T-helper 2 cell (primary cell): Measurements from ENCODE around the gene RFX8.
"Not testable (repeated sequence)": the region's sequence is repeated elsewhere in the genome, so short reads cannot be mapped to it uniquely, and the experiment has no call there.

Experiments used
- DNase-seq, 5 experiments: peaks; one replicate each; pipeline versions ENCODE4 v3.0.0 to v3.0.0-alpha.2; 2012 to 2022

The RFX8 gene

DNA sequence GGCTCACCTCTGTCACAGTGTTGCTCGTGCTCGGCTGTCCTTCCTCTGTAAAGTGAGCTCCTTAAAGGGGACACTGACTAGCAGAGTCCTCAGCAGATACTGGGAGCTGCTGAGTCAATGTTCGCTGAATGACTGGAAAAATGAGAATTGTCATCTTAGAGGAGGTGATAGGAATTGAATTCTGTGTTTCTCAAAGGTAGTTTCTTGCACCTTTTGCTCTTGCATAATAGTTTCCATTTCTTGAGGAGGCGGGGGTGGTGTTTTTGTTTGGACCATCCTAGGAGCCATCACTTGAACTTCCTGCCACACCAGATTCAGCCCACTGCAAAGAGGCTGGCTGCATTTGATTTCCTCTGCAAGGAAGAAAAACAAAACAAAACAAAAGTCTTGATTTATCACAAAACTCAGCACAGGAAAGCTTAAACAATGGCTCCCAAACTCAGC, 11.4 kb upstream of the RFX8 start:
- peak in 1 of 5 experiments; percentile 23 for DNase-seq

DNA sequence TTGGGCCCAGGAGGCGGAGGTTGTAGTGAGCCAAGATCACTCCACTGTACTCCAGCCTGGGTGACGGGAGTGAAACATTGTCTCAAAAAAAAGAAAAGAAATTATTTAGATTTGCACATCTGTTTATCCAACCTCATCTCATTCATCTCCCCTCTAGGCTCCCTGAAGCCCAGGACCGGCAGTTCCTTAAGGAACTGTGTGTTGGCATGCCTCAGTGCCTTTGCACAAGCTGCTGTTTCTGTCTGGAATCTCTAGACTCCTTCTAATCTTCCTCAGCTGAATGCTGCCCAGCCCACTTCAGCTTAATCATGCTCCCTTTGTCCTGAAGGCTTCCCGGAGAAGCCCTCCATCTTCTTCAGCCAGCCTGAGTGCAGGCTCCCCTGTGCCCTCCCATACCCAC, 10.9 kb upstream of the RFX8 start:
- DNase-seq = no peak

DNA sequence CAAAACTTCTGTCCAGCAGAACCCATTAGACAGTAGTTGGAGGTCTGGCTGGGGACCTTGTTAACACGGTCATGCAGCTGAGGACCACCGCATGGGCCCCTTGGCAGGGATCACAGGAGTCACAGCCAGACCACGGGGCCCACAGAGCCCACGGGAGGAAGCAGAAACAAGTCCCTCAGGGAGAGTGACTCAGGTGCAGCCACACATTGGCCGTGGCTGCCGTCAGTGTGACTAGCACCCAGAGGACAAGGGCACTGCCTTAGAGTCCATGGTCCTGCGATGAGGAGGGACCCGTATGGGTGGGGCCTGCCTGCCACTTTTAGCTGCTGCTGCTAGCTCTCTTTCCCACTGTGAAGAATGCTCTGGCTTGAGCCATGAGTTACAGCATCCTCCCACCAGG, 5.9 kb upstream of the RFX8 start:
- DNase-seq = no peak

DNA sequence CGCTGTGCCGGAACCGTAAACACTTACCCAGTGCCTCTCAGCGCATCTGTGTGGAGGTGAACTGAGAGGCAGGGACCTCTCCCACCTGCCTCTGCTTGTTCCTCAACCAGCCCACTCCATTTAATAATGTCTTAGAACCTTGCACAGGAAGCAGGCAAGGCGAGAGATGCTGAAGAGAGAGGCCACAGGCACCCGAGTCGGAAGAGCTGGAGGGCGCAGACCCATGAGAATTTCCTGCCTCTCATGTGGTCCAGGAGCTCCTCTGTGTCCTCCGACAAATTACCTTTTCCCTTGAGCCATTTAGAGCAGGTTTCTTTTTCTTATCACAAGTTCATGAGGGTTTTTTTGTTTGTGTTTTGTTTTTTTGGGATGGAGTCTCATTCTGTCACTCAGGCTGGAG, 4.9 kb upstream of the RFX8 start:
- no peak for DNase-seq

DNA sequence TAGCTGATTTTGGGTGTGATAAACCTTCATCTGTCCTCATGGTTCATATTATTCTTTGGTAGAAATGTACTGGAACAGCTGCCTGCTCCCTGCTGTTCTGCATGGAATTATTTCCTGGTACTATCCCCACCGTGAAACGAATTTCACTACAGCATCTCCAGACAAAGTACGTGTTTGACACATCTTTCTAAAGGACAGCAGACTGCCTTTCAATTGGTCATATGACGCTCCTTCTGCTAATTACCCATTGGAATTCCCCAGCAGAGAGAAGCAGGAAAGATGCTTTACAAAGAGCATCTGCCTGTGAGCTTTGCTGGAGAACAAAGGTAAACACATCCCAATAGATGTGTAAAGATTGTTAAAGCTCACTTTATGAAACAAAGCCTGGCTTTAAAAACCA, 4.4 kb upstream of the RFX8 start:
- no peak for DNase-seq

DNA sequence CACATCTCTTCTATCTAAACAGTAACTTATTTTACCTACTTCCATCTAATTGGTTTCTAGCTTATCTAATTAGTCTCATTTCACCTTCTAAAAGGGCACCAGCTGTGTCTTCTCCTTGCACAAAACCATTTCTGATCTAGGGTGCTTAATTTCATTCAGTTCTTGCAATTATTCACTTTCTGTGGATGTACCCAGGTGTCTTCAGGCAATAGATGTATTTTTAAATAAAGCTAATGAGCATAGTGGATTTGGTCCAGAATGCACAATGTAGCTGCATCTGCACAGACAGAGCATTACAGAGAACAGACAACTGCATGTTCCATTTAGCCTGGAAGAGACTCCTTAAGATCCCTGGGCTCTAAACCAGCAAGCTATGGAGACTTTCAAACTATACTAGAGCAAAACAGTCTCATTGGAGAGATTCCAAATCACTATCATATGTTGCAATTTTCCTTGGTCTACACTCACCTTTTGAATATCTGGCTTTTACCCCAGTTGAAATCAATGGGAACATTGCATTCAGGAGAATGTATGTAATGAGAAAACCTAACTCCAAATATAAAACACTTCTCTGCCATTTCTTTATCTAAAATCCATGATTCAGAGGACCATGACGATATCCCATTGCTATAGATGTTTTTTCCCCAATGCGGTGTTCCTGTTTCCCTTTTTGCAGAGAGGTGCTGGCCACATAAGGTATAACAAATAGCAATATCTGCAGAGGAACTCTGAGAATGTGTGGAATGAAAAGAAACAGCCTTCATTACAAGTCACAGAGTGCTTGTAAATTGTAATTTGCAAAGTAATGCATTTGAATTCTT, 3.5 kb upstream of the RFX8 start:
- no peak for DNase-seq

DNA sequence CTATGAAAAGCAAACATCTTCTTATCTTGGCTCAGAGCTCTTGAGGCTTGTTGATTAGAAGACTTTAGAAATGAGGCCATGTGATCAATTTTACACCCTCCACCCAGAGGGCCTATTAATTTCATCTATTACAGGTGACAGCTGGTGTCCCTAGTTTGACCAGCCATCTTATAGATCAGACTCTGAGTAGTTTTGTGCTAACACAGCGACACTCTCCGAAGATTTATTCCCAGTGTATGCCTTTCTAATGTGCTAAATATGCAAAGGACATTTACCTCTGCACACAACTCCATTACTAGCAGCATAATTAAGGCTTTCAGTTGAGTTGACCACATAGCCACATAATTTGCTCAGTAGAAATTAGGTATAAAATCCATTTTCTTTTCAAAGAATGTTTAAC, 2.6 kb upstream of the RFX8 start:
- DNase-seq = no peak

DNA sequence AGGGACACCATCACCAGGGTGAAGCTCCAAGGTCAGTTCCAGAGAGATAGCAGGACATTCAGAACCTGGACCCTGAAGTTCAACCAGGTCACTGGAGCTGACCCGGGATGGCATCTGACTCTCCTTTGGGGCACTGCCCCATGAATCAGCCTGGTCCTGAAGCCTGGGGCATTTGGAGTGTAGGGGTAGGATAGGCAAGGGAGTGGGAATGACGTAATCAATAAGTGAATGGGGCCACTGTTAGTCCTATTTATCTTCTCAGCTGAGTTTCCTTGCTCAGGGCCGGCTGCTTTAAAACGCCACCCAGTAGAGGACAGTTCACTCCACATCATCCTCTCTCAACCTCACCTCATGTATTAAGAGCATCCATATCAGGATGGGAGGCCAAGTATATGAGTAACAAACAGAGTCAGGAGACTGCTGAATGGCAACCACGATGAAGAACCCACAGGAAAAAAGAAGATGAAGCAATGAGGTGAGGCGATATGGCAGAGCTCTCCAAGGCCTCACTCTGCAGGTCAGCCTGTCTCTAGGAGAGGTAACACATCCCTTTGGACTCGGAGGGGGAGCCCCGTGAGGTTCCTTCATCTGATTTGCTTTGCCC, 1.8 kb upstream of the RFX8 start:
- peak in 1 of 5 experiments; percentile 43 for DNase-seq

DNA sequence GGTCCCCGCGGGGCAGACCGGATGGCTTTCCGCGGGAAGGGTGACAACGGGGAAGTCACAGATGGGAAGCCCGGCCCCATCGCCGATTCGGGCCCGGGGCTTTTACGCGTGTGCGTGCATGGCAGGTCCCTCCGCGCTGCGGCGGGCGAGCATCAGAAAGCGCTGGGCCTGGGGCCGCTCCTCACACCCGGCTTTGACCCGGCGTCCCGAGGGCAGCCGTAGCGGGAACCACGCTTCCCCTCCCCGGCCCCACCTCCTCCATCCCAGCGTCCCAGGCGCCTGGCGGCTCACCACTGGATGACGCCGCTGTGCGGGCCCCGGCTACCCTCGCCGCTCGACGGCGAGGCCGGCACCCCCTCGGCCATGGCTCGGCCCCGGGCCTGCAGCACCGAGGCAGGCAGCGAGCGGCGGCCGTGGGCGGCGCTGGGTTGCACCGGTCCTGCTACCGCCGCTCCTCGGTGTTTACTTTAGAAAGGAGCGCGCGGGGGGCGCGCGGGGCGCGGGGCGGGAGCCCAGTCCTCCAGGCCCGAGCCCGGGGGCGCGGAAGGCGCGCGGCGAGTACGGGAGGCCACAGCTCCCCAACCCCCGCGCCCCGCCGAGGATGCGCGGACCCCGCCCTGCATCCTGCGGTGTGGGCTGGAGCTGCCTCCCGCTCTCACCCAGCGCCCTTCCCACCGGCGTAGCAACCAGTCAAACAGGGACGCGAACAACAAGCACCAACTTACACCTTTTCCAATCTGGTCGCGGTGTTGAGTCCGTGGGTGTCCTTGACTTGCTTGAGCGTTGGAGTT, 806 bp downstream of the RFX8 start:
- DNase-seq = peak in 3 of 5 experiments; percentile 10 to 76 (median 14)

DNA sequence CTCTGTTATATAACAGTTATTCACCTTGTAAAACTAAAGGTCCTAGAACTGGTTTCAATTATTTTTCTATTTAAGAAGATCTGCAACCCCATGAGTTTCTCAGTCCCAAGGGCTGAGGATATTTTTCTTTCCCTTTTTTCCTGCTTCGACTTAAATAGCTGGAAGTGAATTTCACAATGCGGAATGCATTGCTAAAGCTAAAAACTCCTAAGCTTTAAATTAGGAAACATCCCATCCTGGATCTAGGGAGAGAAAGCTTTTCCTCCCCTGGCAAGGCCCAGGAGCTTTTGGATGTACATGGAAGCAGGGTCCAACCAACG, 1.4 kb downstream of the RFX8 start:
- DNase-seq = no peak

DNA sequence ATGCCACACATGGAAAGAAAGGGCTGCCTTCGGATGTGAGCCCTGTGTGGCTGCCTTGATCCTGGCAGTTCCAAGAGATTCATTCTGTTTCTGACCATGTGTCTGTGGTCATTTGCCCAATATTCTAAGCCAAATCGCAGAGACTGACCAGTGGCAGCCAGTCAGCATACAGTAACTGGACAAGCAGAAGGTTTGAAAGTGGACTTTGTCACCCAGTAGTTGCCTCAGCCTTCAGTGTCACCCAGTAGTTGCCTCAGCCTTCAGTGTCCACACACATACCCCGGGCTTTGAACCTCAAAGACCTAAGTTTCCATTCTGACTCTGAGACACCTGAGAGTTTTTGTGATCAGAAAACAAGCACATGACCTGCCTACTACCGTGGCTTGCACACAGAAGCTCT, 5.0 kb downstream of the RFX8 start:
- DNase-seq = no peak

DNA sequence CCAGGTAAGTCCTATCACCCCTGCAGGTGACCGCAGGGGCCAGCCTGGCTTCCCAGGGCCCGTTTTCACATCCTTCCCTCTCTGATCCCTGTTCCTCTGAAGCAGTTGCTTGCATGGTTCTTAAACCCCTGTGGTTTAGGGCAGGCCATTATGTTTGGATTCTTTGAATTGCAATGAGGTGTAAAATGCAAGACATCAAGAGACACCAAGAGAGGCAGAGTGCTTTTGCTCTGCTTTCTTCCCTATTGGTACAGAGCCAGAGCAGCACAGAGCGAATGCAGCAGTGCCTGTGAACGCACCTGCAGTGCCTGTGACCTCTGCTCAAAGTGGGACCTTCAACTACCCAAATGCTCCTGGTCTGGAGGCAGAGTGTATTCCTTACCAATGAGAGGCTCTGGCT, 7.6 kb downstream of the RFX8 start:
- DNase-seq = no peak

DNA sequence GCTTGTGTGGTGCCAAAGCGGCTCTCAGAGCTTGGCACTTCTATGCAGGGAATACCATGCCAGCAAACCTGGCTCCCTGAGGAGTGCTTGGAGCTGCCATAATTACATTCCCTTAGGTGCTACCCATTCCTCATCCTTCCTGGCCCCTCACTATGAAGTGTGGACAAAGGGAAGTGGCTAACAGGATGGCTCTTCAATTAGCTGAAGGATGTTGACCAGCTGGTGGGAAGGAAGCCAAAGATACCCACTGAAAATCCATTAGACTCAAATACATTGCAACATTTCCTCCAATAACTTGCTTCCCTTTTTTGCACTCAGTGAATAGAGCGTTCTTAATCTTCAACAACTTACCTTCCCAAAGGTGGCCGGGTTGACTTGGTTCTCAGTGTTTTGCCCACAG, 8.5 kb downstream of the RFX8 start:
- DNase-seq = no peak

DNA sequence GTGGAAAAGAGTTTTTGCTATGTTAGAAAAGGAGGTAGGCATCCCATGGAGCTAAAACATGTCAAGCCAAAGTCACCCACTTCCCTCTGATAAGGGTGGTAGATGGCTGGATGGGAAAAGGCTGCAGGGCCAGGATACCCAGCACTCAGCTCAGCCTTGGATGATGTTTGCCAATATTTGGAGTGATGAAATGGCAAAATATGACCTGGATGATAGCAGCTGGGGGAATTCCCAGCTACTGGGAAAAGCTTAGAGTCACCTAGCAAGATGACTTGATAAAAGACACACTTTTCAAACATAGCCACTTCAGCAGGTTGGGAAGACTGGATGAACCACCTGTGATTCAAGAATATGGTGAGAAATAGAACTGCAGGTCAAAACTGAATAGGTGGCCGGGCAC, 10.1 kb downstream of the RFX8 start:
- DNase-seq = no peak

DNA sequence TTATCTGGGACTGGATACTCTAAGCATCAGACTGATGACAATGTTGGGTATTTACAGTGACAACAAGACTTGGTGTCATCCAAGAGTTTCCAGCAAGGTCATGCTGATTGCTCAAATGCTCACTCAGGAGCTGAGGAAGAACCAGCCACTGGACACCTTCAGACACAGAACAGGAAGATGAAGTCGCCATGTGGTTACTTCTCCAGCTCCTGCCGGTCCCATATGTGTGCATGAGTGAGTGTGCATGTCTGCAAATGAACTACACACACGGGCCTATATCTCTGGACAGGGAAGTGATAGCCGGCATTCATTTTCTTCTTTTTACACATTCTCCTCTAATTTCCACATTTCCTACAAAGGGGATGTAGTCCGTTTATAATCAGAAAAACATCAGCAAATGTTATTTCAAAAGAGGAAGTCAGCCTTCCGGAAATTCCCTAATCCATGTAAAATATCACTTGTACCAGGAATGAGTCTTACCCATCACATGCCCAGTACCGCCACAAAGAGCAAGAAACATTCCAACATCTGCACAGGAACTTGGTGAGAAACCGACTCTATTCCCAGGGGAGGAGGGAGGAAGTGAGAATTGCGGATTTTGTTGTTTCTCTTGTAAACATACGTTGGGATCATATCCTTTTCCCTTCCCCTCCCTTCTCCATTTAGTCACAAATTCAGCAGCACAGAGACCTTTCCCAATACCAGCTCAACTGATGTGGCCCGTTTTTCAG, 10.8 kb downstream of the RFX8 start:
- no peak for DNase-seq

DNA sequence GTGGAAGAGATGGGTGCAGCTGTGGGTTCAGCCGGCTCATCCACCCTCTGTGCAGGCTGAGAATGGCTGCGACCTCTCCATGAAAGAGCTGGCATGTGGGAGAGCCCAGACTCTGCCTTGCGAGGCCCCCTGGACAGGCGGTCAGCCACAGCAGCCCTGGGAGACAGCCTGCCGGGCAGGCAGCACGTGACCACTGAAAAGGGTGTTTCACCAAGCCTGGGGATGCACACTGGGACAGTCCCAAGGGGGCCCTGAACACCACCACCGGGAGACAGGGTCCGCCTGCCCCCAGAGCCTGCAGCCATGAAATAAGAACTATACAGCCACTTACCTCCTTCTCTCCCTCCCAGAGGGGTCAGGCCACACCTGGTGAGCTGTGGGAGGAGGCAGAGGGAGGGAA, 11.5 kb downstream of the RFX8 start:
- no peak for DNase-seq

DNA sequence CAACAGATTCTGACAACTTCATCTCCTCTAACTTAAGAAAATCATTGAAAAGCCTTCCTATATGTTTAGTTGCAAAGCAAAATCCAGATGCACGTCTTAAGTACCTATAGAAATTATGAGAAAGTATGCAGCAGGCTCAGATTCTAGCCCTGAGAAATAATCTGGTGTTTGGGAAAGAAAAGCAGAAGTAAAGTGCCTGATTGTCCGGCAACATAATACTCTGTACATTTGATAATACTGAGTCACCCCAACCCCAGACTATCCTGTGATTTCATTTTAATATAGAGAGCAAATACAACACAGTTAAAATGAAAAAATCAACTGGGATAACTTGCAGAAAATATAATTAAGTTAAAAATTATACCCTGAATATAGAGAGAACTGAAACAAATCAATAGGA, 13.5 kb downstream of the RFX8 start:
- DNase-seq = no peak

DNA sequence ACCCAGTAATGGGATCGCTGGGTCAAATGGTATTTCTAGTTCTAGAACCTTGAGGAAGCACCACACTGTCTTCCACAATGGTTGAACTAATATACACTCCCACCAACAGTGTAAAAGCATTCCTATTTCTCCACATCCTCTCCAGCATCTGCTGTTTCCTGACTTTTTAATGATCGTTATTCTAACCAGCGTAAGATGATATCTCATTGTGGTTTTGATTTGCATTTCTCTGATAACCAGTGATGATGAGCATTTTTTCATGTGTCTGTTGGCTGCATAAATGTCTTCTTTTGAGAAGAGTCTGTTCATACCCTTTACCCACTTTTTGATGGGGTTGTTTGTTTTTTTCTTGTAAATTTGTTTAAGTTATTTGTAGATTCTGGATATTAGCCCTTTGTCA, 20.5 kb downstream of the RFX8 start:
- not testable (repeated sequence) for DNase-seq

DNA sequence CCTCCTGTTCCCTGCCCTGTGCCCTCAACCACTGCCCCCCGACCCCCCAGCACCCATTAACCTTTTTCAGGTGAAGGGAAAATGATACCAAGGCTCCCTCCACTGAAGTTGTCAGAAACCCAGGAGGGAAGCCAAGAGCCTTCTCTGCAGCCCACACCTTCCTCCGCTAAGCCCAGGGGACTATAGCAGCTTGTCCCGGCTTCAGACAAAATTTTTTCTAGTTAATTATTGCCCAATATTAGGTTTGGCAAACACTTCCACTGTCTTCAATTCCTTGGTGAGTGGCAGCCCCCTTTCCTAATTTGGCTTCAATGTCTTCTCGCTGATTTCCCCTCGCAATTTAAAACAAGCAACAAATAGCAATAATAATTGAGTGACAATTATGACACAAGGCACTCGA, 23.9 kb downstream of the RFX8 start:
- DNase-seq = no peak

DNA sequence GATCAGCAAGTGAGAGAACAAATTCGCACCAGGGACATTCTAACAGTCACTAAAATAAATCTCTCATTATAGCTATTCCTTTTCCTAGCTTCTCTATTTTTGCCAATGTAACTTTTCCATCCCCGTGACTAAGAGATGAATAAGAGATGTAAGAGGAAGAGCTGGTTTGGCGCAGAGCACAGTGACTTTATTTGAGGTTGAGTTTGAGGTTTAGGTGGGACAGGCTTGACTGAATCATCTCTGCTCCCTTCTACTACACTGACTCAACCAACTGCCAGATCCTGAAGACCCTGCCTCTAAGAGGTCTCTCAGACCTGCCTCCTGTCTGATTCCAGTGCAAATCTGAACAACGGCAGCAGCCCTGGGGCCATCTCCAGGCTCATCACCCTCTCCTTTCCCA, 28.0 kb downstream of the RFX8 start:
- DNase-seq = no peak

DNA sequence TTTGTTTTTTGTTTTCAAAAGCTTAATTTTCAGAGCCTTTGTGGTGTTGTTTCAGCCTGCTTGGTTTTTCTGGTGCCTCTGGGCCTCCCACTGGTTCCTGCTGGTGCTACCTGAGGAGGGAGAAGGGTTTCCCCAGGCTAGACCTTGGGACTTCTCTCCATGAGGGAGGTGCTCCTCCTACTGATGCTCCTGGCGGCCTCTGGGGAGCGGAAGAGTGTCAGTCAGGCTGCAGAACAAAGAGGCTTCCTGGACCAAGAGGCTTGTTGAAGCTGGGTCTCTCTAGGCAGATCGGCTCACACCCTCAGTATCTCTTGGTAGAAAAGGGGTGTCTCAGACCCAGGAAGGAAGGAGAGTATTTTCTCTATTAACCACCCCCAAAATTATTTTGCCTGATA, 32.2 kb downstream of the RFX8 start:
- DNase-seq = no peak

DNA sequence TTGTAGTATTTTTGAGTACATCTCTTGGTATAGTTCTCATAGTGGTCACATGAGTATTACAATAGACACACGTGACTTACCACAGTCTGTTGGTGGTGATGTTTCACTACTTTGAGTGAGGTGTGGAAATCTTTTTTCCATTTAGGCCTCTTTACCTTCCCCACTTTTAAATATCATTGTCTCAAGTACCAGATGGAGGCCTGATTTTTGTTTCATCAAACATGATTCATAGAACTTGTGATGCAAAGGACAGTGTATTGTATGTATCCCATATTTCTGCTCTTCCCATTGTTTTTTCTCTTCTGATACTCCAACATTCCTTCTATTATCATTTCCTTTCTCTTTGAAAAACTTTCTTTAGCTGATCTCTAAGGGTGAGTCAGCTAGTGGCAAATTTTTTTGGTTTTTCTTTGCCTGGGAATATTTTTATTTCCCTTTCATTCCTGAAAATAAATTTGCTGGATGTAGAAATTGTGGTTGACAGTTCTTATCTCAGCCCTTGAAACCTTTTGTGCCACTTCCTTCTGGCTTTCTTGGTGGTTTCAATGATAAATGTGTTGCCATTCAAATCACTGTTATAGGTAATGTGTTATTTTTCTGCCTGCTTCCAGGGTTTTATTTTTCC, 32.8 kb downstream of the RFX8 start:
- peak in 1 of 5 experiments; percentile 38 for DNase-seq
